ENCODE results near the gene DOCK4.
"Not testable (repeated sequence)": the region's sequence is repeated elsewhere in the genome, so short reads cannot be mapped to it uniquely, and the experiment has no call there.

The DOCK4 gene

GRCh38 chr7:111919164-111919563 lies 287.0 kb downstream of the DOCK4 start:
- TF ChIP-seq ZNF274 (IDR thresholded peaks at IDR 0.05; ENCODE audit: low read depth, low read length), result no peak
- TF ChIP-seq YY1 (IDR thresholded peaks at IDR 0.05; ENCODE audit: insufficient read depth, insufficient read length), result no peak
- no peaks in the 10 kb centered on the region for H3K9me3 ChIP-seq (ENCODE audit: insufficient read depth, low read length)
- no peaks in the 10 kb centered on the region for H3K36me3 ChIP-seq (ENCODE audit: insufficient read depth, insufficient read length, low read length)
- no peak for DNase-seq (ENCODE audit: low read depth, low spot score)
- H3K9ac ChIP-seq (ENCODE audit: insufficient read length, low read depth), result no peak overlapping the region
- no peak overlapping the region for H3K4me3 ChIP-seq (ENCODE audit: insufficient read length, low read depth)
- H3K27me3 ChIP-seq (ENCODE audit: insufficient read depth, insufficient read length), result no peaks in the 10 kb centered on the region
- H3K4me1 ChIP-seq (ENCODE audit: insufficient read depth, insufficient read length), result no peaks in the 10 kb centered on the region

- Histone ChIP-seq H3K4me3 (ENCODE audit: insufficient read length, low read depth) (no peak overlapping the region), H3K4me1 (ENCODE audit: insufficient read depth, insufficient read length) (no peaks in the 10 kb centered on the region), H3K9me3 (ENCODE audit: insufficient read depth, low read length) (no peaks in the 10 kb centered on the region), H3K9ac (ENCODE audit: insufficient read length, low read depth) (no peak overlapping the region), H3K27me3 (ENCODE audit: insufficient read depth, insufficient read length) (no peaks in the 10 kb centered on the region), H3K36me3 (ENCODE audit: insufficient read depth, insufficient read length, low read length) (no peaks in the 10 kb centered on the region)
- no peak for DNase-seq (ENCODE audit: low read depth, low spot score)
- no peak for TF ChIP-seq ZNF274 (IDR thresholded peaks at IDR 0.05; ENCODE audit: low read depth, low read length)
These were observed 287.7 kb downstream of the DOCK4 start for GRCh38 chr7:111918461-111918860.

GRCh38 chr7:111917404-111917803 lies 288.8 kb downstream of the DOCK4 start:
- H3K9me3 ChIP-seq (ENCODE audit: insufficient read depth, low read length); DNase-seq (ENCODE audit: low read depth, low spot score); H3K9ac ChIP-seq (ENCODE audit: insufficient read length, low read depth); H3K4me3 ChIP-seq (ENCODE audit: insufficient read length, low read depth); H3K27me3 ChIP-seq (ENCODE audit: insufficient read depth, insufficient read length); H3K36me3 ChIP-seq (ENCODE audit: insufficient read depth, insufficient read length, low read length); H3K4me1 ChIP-seq (ENCODE audit: insufficient read depth, insufficient read length): not testable (repeated sequence)

- H3K9ac ChIP-seq (ENCODE audit: insufficient read length, low read depth), result no peak overlapping the region
- no peak for DNase-seq (ENCODE audit: low read depth, low spot score)
- no peak overlapping the region for H3K4me3 ChIP-seq (ENCODE audit: insufficient read length, low read depth)
- no peaks in the 10 kb centered on the region for H3K9me3 ChIP-seq (ENCODE audit: insufficient read depth, low read length)
- H3K36me3 ChIP-seq (ENCODE audit: insufficient read depth, insufficient read length, low read length), result no peaks in the 10 kb centered on the region
- TF ChIP-seq SUZ12 (IDR thresholded peaks at IDR 0.05; ENCODE audit: extremely low read depth, insufficient read depth, insufficient read length) (no peak), YY1 (IDR thresholded peaks at IDR 0.05; ENCODE audit: insufficient read depth, insufficient read length) (no peak), ZNF274 (IDR thresholded peaks at IDR 0.05; ENCODE audit: low read depth, low read length) (no peak)
- no peaks in the 10 kb centered on the region for H3K27me3 ChIP-seq (ENCODE audit: insufficient read depth, insufficient read length)
- H3K4me1 ChIP-seq (ENCODE audit: insufficient read depth, insufficient read length), result no peaks in the 10 kb centered on the region
These were observed 291.9 kb downstream of the DOCK4 start for GRCh38 chr7:111914291-111914690.

- no peak overlapping the region for H3K9ac ChIP-seq (ENCODE audit: insufficient read length, low read depth)
- no peaks in the 10 kb centered on the region for H3K4me1 ChIP-seq (ENCODE audit: insufficient read depth, insufficient read length)
- no peak overlapping the region for H3K4me3 ChIP-seq (ENCODE audit: insufficient read length, low read depth)
- DNase-seq (ENCODE audit: low read depth, low spot score), result no peak
- H3K9me3 ChIP-seq (ENCODE audit: insufficient read depth, low read length), result no peaks in the 10 kb centered on the region
- TF ChIP-seq YY1 (IDR thresholded peaks at IDR 0.05; ENCODE audit: insufficient read depth, insufficient read length), result no peak
- no peak for TF ChIP-seq ZNF274 (IDR thresholded peaks at IDR 0.05; ENCODE audit: low read depth, low read length)
- TF ChIP-seq SUZ12 (IDR thresholded peaks at IDR 0.05; ENCODE audit: extremely low read depth, insufficient read depth, insufficient read length), result no peak
- no peaks in the 10 kb centered on the region for H3K27me3 ChIP-seq (ENCODE audit: insufficient read depth, insufficient read length)
- H3K36me3 ChIP-seq (ENCODE audit: insufficient read depth, insufficient read length, low read length), result no peaks in the 10 kb centered on the region
These were observed 294.8 kb downstream of the DOCK4 start for GRCh38 chr7:111911166-111911961.

GRCh38 chr7:111910656-111911055 lies 295.5 kb downstream of the DOCK4 start:
- TF ChIP-seq SUZ12 (IDR thresholded peaks at IDR 0.05; ENCODE audit: extremely low read depth, insufficient read depth, insufficient read length) (no peak), YY1 (IDR thresholded peaks at IDR 0.05; ENCODE audit: insufficient read depth, insufficient read length) (no peak), ZNF274 (IDR thresholded peaks at IDR 0.05; ENCODE audit: low read depth, low read length) (no peak)
- Histone ChIP-seq H3K4me1 (ENCODE audit: insufficient read depth, insufficient read length) (no peaks in the 10 kb centered on the region), H3K27me3 (ENCODE audit: insufficient read depth, insufficient read length) (no peaks in the 10 kb centered on the region), H3K4me3 (ENCODE audit: insufficient read length, low read depth) (no peak overlapping the region), H3K9ac (ENCODE audit: insufficient read length, low read depth) (no peak overlapping the region), H3K9me3 (ENCODE audit: insufficient read depth, low read length) (no peaks in the 10 kb centered on the region), H3K36me3 (ENCODE audit: insufficient read depth, insufficient read length, low read length) (no peaks in the 10 kb centered on the region)
- no peak for DNase-seq (ENCODE audit: low read depth, low spot score)

- not testable (repeated sequence) for H3K9me3 ChIP-seq (ENCODE audit: insufficient read depth, low read length); H3K27me3 ChIP-seq (ENCODE audit: insufficient read depth, insufficient read length); H3K9ac ChIP-seq (ENCODE audit: insufficient read length, low read depth); H3K4me1 ChIP-seq (ENCODE audit: insufficient read depth, insufficient read length); H3K36me3 ChIP-seq (ENCODE audit: insufficient read depth, insufficient read length, low read length); H3K4me3 ChIP-seq (ENCODE audit: insufficient read length, low read depth); DNase-seq (ENCODE audit: low read depth, low spot score)
These were observed 297.5 kb downstream of the DOCK4 start for GRCh38 chr7:111908673-111909072.

GRCh38 chr7:111903797-111904196 lies 302.4 kb downstream of the DOCK4 start:
- no peak for DNase-seq (ENCODE audit: low read depth, low spot score)

More at GRCh38 chr7:111903797-111904196, 302.4 kb downstream of the DOCK4 start:
- H3K27me3 ChIP-seq (ENCODE audit: insufficient read depth, insufficient read length), result no peaks in the 10 kb centered on the region
- TF ChIP-seq SUZ12 (IDR thresholded peaks at IDR 0.05; ENCODE audit: extremely low read depth, insufficient read depth, insufficient read length) (no peak), ZNF274 (IDR thresholded peaks at IDR 0.05; ENCODE audit: low read depth, low read length) (no peak), YY1 (IDR thresholded peaks at IDR 0.05; ENCODE audit: insufficient read depth, insufficient read length) (no peak)
- H3K4me3 ChIP-seq (ENCODE audit: insufficient read length, low read depth), result no peak overlapping the region
- no peaks in the 10 kb centered on the region for H3K9me3 ChIP-seq (ENCODE audit: insufficient read depth, low read length)
- H3K9ac ChIP-seq (ENCODE audit: insufficient read length, low read depth), result no peak overlapping the region
- no peaks in the 10 kb centered on the region for H3K4me1 ChIP-seq (ENCODE audit: insufficient read depth, insufficient read length)
- H3K36me3 ChIP-seq (ENCODE audit: insufficient read depth, insufficient read length, low read length), result no peaks in the 10 kb centered on the region

Data from NT2/D1 (cell line).